ENCODE data around the gene KIF24. TPM values are rescaled to one million over a fixed set of nuclear protein-coding genes. Genes with fewer than 3 reads are reported as not detected.

Gene KIF24
- total and polyA plus RNA-seq, 2 of the 8 experiments (the other 6 are each of a cell fraction or from before 2014, with no cell fraction given) = 2.7 to 3.9 TPM

- peak overlapping the region in 1 of 2 experiments; percentile 8; a peak in 2 of 4 replicates for H3K4me2 ChIP-seq (ENCODE audit: insufficient read depth in 1 of 2, low read depth in 2 of 2, low read length in 2 of 2)
- H2AFZ ChIP-seq (ENCODE audit: low read length) = no peak overlapping the region
- H3K4me1 ChIP-seq (replicated peaks in 1 of 4; ENCODE audit: control insufficient read depth in 3 of 4, insufficient read depth in 4 of 4, low read length in 3 of 4) = peaks cover 2 to 10% (median 9%) of the 10 kb centered on the region in 4 experiments; a peak in 5 of 7 replicates
- no peak overlapping the region for H3K56ac ChIP-seq (replicated peaks; ENCODE audit: insufficient read length, low read depth, low read length)
- H3K18ac ChIP-seq (ENCODE audit: extremely low read depth, low read length) = no peak overlapping the region
- TF ChIP-seq SIN3A (conservative IDR thresholded peaks at IDR 0.05 in 1 of 2, IDR thresholded peaks at IDR 0.05 in 1 of 2; ENCODE audit: low read depth in 1 of 2, low read length in 2 of 2) (peak in 1 of 2 experiments; percentile 46; a peak in 1 of 4 replicates), GABPA (IDR thresholded peaks at IDR 0.05; ENCODE audit: borderline replicate concordance, insufficient read depth, low read length) (no peak), BACH1 (IDR thresholded peaks at IDR 0.05; ENCODE audit: low read length) (peak; percentile 85)
- no peak overlapping the region for H4K91ac ChIP-seq (replicated peaks; ENCODE audit: insufficient read length, low read length)
- H3K27me3 ChIP-seq (replicated peaks in 1 of 4; ENCODE audit: control insufficient read depth in 3 of 4, extremely low read depth in 1 of 4, insufficient read depth in 3 of 4, low read length in 3 of 4) = no peaks in the 10 kb centered on the region
- no peak overlapping the region for H3K9ac ChIP-seq (replicated peaks in 1 of 4; ENCODE audit: extremely low read depth in 1 of 4, low read depth in 3 of 4, low read length in 3 of 4)
- no peak overlapping the region for H2BK120ac ChIP-seq (replicated peaks; ENCODE audit: low read depth, low read length)
- no peak for FAIRE-seq
- no peaks in the 10 kb centered on the region; the same call in 1 of the 2 replicates for H3K79me1 ChIP-seq (ENCODE audit: low read depth, low read length)
- no peak overlapping the region for H2AK5ac ChIP-seq (ENCODE audit: low read depth, low read length)
- H3K4me3 ChIP-seq (ENCODE audit: extremely low read depth in 1 of 4, insufficient read depth in 2 of 4, low read depth in 3 of 4, low read length in 4 of 4) = no peak overlapping the region
- no peak overlapping the region for H3K23ac ChIP-seq (ENCODE audit: insufficient read length)
- H3K9me3 ChIP-seq (ENCODE audit: insufficient read depth in 2 of 2, low read depth in 1 of 2, low read length in 1 of 2) = no peaks in the 10 kb centered on the region
- POLR2A ChIA-PET (ENCODE audit: partially characterized antibody) = interaction anchor here (1.0 to 2.5 kb wide), 4 partner anchors 9 to 45 kb away, joined by 3 to 11 read pairs (median 4); no protein-coding TSS in a partner anchor
- CTCF ChIA-PET (ENCODE audit: partially characterized antibody) = interaction anchor here (0.7 to 16.6 kb wide), 17 partner anchors 8 to 277 kb away, joined by 3 to 350 read pairs (median 4); partner anchors contain the start of genes MYORG and RPP25L
- H2BK12ac ChIP-seq (ENCODE audit: low read depth, low read length) = no peak overlapping the region
- DNase-seq (ENCODE audit: low read depth in 1 of 2, low spot score in 2 of 2) = no peak
- H4K20me1 ChIP-seq (replicated peaks in 1 of 2; ENCODE audit: control insufficient read depth in 1 of 2, insufficient read depth in 2 of 2, low read length in 2 of 2) = peaks cover 0 to 2% of the 10 kb centered on the region in 2 experiments
- no peak overlapping the region for H3K4ac ChIP-seq (replicated peaks; ENCODE audit: insufficient read length, low read depth, low read length)
- no peak overlapping the region for H4K5ac ChIP-seq (ENCODE audit: insufficient read length, low read depth, low read length)
- no peak overlapping the region for H3K14ac ChIP-seq (ENCODE audit: insufficient read length)
- no peak overlapping the region for H4K8ac ChIP-seq (ENCODE audit: extremely low read depth, insufficient read depth, low read length)
- no peak overlapping the region for H2BK5ac ChIP-seq (ENCODE audit: low read depth, low read length)
- no peak overlapping the region for H2BK15ac ChIP-seq (ENCODE audit: low read length)
- no peaks in the 10 kb centered on the region for H3K79me2 ChIP-seq (ENCODE audit: control insufficient read depth in 1 of 2, insufficient read depth in 2 of 2, low read length in 2 of 2)
- WGBS, 2 experiments (ENCODE audit: extremely low coverage in 1 of 2, insufficient coverage in 1 of 2, insufficient read length in 1 of 2, insufficient replicate concordance in 2 of 2, low coverage in 1 of 2, low lambda C conversion rate in 2 of 2, missing lambda C conversion rate in 1 of 2) = 13% methylated on average over 1 of the region's 1 CpG; no CpG with 5 or more reads in 1 of the 2 experiments
- peaks cover 3% of the 10 kb centered on the region; the same call in 1 of the 2 replicates for H3K23me2 ChIP-seq (ENCODE audit: low read depth, low read length)
- H3K36me3 ChIP-seq (ENCODE audit: control insufficient read depth in 2 of 4, insufficient read depth in 4 of 4, low read length in 3 of 4) = peaks cover 0 to 7% (median 2%) of the 10 kb centered on the region in 4 experiments; a peak in 2 of 8 replicates
- no peak overlapping the region for H2BK20ac ChIP-seq (ENCODE audit: low read length)
- H3K27ac ChIP-seq (ENCODE audit: low read depth, low read length) = no peak overlapping the region
These were observed 5.3 kb upstream of the KIF24 start for GRCh38 chr9:34334337-34334824.

Data from H1 (cell line).